HEK293T (cell line): Measurements from ENCODE around the gene TRHDE.

Experiments used
- CTCF ChIA-PET: fragments of 350-600 bp; formaldehyde crosslinking; extraction: SDS; loops from one replicate; lab custom pipeline; 2021; ENCODE audit warnings: antibody characterized with exemption, inconsistent platforms; lab: Yijun Ruan, JAX
- POLR2A ChIA-PET: fragments of 350-600 bp; formaldehyde crosslinking; extraction: SDS; loops from one replicate; lab custom pipeline; 2020; ENCODE audit warnings: antibody characterized with exemption, inconsistent platforms; lab: Yijun Ruan, JAX
- DNase-seq: peaks from one replicate; pipeline ENCODE4 v3.0.0; 2012; ENCODE audit warnings: mixed read lengths; ENCODE audit errors: extremely low spot score
- ARNT ChIP-seq: fragments of 450-650 bp; IDR thresholded peaks from 2 replicates; pipeline ENCODE4 v1.6.1; 2017; ENCODE audit warnings: mild to moderate bottlenecking
- BHLHE40 ChIP-seq: fragments of 450-650 bp; IDR thresholded peaks from 2 replicates; pipeline ENCODE4 v1.6.1; 2016; ENCODE audit warnings: mild to moderate bottlenecking, moderate library complexity, borderline replicate concordance
- CTBP1 ChIP-seq: fragments of 450-650 bp; IDR thresholded peaks from 2 replicates; pipeline ENCODE4 v1.6.1; 2016; ENCODE audit warnings: borderline replicate concordance
- ELF4 ChIP-seq: fragments of 450-650 bp; IDR thresholded peaks from 2 replicates; pipeline ENCODE4 v1.6.1; 2017; ENCODE audit warnings: antibody characterized with exemption
- FOXA1 ChIP-seq: fragments of 450-650 bp; IDR thresholded peaks from 2 replicates; pipeline ENCODE4 v1.6.1; 2016; ENCODE audit warnings: mild to moderate bottlenecking
- FOXK2 ChIP-seq: fragments of 450-650 bp; IDR thresholded peaks from 2 replicates; pipeline ENCODE4 v1.6.1; 2016; ENCODE audit warnings: mild to moderate bottlenecking
- FOXM1 ChIP-seq: fragments of 450-650 bp; IDR thresholded peaks from 2 replicates; pipeline ENCODE4 v1.6.1; 2017; ENCODE audit warnings: mild to moderate bottlenecking, borderline replicate concordance
- HDGF ChIP-seq: fragments of 450-650 bp; IDR thresholded peaks from 2 replicates; pipeline ENCODE4 v1.6.1; 2017; ENCODE audit warnings: antibody characterized with exemption, borderline replicate concordance
- L3MBTL2 ChIP-seq: fragments of 450-650 bp; conservative IDR thresholded peaks from 2 replicates; pipeline ENCODE4 v1.6.1; 2016; ENCODE audit warnings: mild to moderate bottlenecking
- LEF1 ChIP-seq: fragments of 450-650 bp; IDR thresholded peaks from 2 replicates; pipeline ENCODE4 v1.6.1; 2017; ENCODE audit warnings: mild to moderate bottlenecking, borderline replicate concordance
- NFRKB ChIP-seq: fragments of 450-650 bp; IDR thresholded peaks from 2 replicates; pipeline ENCODE4 v1.6.1; 2016; ENCODE audit warnings: mild to moderate bottlenecking, moderate library complexity
- PKNOX1 ChIP-seq: fragments of 450-650 bp; IDR thresholded peaks from 2 replicates; pipeline ENCODE4 v1.6.1; 2016
- SP1 ChIP-seq: fragments of 450-650 bp; IDR thresholded peaks from 2 replicates; pipeline ENCODE4 v1.6.1; 2017
- SUZ12 ChIP-seq: fragments of 450-650 bp; IDR thresholded peaks from 2 replicates; pipeline ENCODE4 v1.6.1; 2016; ENCODE audit warnings: mild to moderate bottlenecking
- TARDBP ChIP-seq: fragments of 450-650 bp; IDR thresholded peaks from 2 replicates; pipeline ENCODE4 v1.6.1; 2016
- ZNF384 ChIP-seq: fragments of 450-650 bp; IDR thresholded peaks from 2 replicates; pipeline ENCODE4 v1.6.1; 2016

The TRHDE gene

DNA sequence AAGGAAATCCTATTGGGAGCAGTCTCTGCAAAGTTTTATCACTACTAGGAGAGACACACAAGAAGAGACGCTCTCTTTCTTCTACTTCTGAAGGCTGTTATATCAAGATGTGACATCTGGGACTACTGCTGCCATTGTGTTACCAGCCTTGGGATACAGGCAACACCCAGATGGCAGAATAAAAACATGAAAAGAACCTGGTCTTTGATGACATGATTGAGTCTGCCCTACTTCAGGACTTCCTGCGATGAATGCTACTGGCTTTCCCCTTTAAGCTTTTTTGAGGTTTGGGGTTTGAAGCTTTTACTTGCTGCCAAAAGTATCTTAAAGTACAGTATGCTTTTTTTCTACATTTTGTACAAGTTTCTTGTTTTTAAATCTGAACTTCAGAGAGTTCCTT, 29.2 kb upstream of the TRHDE start:
- DNase-seq = no peak
- CTCF ChIA-PET = no interaction called here
- no peak for TF ChIP-seq LEF1
- TF ChIP-seq HDGF = no peak
- no peak for TF ChIP-seq ZNF384
- TF ChIP-seq TARDBP = no peak
- no peak for TF ChIP-seq SUZ12
- no peak for TF ChIP-seq NFRKB
- no peak for TF ChIP-seq FOXA1
- no peak for TF ChIP-seq L3MBTL2
- no peak for TF ChIP-seq PKNOX1
- no peak for TF ChIP-seq FOXK2
- no peak for TF ChIP-seq ELF4
- no peak for TF ChIP-seq CTBP1
- no peak for TF ChIP-seq FOXM1
- no peak for TF ChIP-seq ARNT
- POLR2A ChIA-PET = no interaction called here

- TF ChIP-seq PKNOX1 (no peak), HDGF (no peak), BHLHE40 (no peak), NFRKB (no peak), L3MBTL2 (no peak), ELF4 (no peak), CTBP1 (no peak), FOXA1 (no peak), ARNT (no peak), LEF1 (no peak), ZNF384 (no peak), FOXK2 (no peak), TARDBP (no peak), SUZ12 (no peak), FOXM1 (no peak), SP1 (no peak)
- CTCF ChIA-PET = no interaction called here
- POLR2A ChIA-PET = no interaction called here
- DNase-seq = no peak
Measured at GRCh38 chr12:72246370-72246769, 25.8 kb upstream of the TRHDE start.

- ChIA-PET CTCF (no interaction called here), POLR2A (no interaction called here)
- DNase-seq = no peak
- no peak for TF ChIP-seq FOXA1
- no peak for TF ChIP-seq FOXM1
- no peak for TF ChIP-seq L3MBTL2
- TF ChIP-seq SUZ12 = no peak
- TF ChIP-seq LEF1 = no peak
- TF ChIP-seq BHLHE40 = no peak
Measured at GRCh38 chr12:72250346-72250745, 21.8 kb upstream of the TRHDE start.

GRCh38 chr12:72256725-72257124, 15.4 kb upstream of the TRHDE start:
- ChIA-PET CTCF (no interaction called here), POLR2A (no interaction called here)
- TF ChIP-seq NFRKB (no peak), L3MBTL2 (no peak), CTBP1 (no peak), ARNT (no peak), FOXM1 (no peak), LEF1 (no peak), TARDBP (no peak), ZNF384 (no peak), SP1 (no peak), PKNOX1 (no peak)
- DNase-seq = no peak

GRCh38 chr12:72261885-72262284, 10.3 kb upstream of the TRHDE start:
- ChIA-PET CTCF (interaction anchor here (0.6 kb wide), 1 partner anchor 1476 kb away, joined by 5 read pairs; no protein-coding TSS in a partner anchor), POLR2A (no interaction called here)
- no peak for DNase-seq
- TF ChIP-seq NFRKB = no peak
- TF ChIP-seq L3MBTL2 = no peak
- TF ChIP-seq ZNF384 = no peak
- no peak for TF ChIP-seq FOXA1
- TF ChIP-seq HDGF = no peak
- TF ChIP-seq FOXM1 = no peak
- TF ChIP-seq TARDBP = no peak
- TF ChIP-seq SP1 = no peak
- TF ChIP-seq SUZ12 = no peak

GRCh38 chr12:72264548-72265175, 7.5 kb upstream of the TRHDE start:
- ChIA-PET CTCF (interaction anchor here (0.6 to 0.9 kb wide), 2 partner anchors 9 to 15 kb away, joined by 3 read pairs; no protein-coding TSS in a partner anchor), POLR2A (no interaction called here)
- DNase-seq = peak; percentile 15
- TF ChIP-seq SP1 = no peak
- TF ChIP-seq L3MBTL2 = no peak
- TF ChIP-seq ARNT = no peak
- TF ChIP-seq FOXK2 = no peak
- no peak for TF ChIP-seq NFRKB

DNA sequence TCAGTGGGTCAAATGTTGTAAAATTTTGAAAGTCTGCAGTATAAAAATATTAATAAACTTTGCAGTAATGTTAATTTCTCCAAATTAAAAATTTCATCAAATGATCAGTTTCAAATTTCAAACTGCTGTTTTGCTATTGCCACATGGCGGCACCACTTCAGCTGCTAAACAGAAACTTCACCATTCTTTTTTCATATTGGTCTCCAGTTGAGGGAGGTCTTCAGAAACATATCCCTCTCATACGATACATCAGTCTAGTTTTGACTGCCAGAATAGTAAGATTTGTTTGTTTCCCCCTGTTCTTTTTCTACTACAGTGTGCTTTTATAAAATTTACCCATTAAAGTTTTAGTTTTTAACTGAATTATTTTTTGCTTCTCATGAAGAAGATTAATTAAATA, 4.2 kb upstream of the TRHDE start:
- TF ChIP-seq ELF4 (no peak), ARNT (no peak), NFRKB (no peak), SUZ12 (no peak), SP1 (no peak), FOXK2 (no peak), HDGF (no peak), L3MBTL2 (no peak), PKNOX1 (no peak)
- POLR2A ChIA-PET = no interaction called here
- CTCF ChIA-PET = interaction anchor here (0.7 to 0.9 kb wide), 2 partner anchors 17 to 251 kb away, joined by 3 read pairs; no protein-coding TSS in a partner anchor
- DNase-seq = no peak
